IPS-18c (cell line): Measurements from ENCODE around the gene KCNMB4.

Experiments used
- H3K4me3 ChIP-seq: 2 replicates; pipeline ENCODE4 v1.7.0; 2013; ENCODE audit warnings: low read depth, mild to moderate bottlenecking, low read length, moderate library complexity; ENCODE audit not compliant: insufficient read depth
- H3K9me3 ChIP-seq: one replicate; pipeline ENCODE4 v1.6.1; 2013; ENCODE audit warnings: mild to moderate bottlenecking, low read length, moderate library complexity; ENCODE audit not compliant: control insufficient read depth, insufficient read depth

KCNMB4 gene

DNA sequence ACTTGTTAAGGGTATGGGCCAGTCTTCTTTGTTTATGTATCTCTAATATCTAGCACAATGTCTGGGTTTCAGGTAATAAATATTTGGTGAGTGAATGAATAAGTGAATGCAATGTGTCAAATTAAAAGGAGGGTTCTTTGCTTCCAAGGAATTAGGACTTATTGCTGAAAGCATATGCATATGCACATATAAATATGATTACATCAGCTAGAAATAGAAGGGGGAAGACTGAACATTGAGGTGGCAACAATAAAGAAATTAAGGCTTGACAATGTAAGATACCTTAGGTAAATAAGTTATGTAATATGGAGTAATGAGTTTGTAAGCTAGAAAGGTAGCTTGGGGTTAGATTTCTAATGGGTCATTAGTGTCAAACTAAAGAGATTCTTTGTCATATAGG is 37.7 kb downstream of the KCNMB4 start:
- Histone ChIP-seq H3K9me3 (no peaks in the 10 kb centered on the region), H3K4me3 (no peak overlapping the region)

DNA sequence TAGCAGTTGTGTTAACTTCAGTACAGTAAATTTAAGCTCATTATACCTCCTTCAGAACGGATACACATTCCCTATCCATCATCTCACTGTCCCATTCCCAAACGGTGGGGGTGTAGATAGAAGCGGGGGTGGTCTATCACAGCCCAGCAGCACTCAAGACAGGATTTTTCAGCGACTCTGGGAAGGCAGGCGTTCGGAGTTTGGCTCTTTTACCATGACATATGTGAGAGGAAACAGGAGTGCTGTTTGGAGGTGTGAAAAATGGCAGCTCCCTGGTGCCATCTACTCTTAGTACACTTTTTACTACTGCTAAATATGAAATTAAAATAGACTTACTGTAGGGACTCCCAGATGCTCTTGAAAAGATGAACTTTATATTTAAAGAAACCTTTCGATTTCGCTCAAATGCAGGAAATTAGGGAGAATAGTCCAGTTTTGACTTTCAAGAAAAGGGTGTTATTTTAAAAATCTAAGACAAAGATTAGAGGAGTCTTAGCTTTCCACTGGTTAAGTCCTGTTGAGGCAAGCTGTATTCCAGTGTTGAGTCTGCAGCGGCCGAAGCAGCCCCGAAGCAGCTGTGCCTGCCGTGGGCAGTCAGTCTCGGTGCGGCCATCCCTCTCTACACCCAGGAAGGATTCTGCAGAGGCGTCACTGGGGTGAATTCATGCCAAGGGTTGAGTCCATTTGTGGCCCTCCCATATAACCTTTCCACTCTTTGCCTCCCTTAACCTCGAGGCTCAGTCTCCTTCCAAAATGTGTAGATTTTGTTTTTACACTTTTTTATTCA is 42.1 kb downstream of the KCNMB4 start:
- Histone ChIP-seq H3K9me3 (no peaks in the 10 kb centered on the region), H3K4me3 (no peak overlapping the region)

GRCh38 chr12:70415987-70416386 is 49.9 kb downstream of the KCNMB4 start:
- Histone ChIP-seq H3K9me3 (no peaks in the 10 kb centered on the region), H3K4me3 (no peak overlapping the region)

DNA sequence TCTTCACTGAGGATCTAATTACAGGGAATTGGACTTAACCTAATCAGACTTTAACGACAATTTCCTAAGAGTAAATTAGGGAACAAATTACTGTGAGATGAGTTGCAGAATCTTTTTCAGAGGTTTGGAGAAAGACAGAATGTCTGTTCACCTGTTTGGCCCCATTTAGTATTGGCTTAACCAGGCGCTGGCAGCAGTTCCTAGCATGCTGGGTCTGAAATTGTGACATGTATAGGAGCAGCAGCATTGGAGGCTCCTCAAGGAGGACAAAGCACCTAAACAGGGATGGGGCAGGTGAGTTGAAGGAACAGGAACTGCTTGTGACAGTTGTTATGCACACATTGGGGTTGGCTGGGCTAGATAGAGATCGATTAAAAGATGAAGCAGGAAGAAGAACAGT is 51.0 kb downstream of the KCNMB4 start:
- Histone ChIP-seq H3K4me3 (no peak overlapping the region), H3K9me3 (no peaks in the 10 kb centered on the region)

DNA sequence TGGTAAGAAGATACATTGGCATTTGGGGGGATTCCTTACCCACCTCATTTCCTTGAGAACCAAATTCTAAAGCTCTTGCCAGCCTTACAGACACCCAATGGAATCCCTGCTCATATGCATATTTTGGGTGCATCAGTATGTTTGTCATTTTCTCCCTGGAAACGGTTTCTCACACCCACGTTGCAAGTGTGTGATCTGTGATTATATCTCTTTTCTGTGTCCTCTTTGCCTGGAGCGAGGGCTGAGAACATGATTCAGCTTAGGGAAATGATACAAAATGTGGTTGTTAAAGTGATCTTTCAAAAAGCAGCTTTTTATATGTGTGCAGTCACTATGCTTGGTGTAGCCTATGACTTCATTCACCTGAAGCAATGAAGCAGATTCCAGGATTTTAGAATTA is 52.0 kb downstream of the KCNMB4 start:
- no peak overlapping the region for H3K4me3 ChIP-seq
- no peaks in the 10 kb centered on the region for H3K9me3 ChIP-seq

GRCh38 chr12:70422631-70423030 is 56.5 kb downstream of the KCNMB4 start:
- no peaks in the 10 kb centered on the region for H3K9me3 ChIP-seq

GRCh38 chr12:70426620-70427019 is 60.5 kb downstream of the KCNMB4 start:
- no peak overlapping the region for H3K4me3 ChIP-seq
- H3K9me3 ChIP-seq = no peaks in the 10 kb centered on the region

More at GRCh38 chr12:70422631-70423030, 56.5 kb downstream of the KCNMB4 start:
- no peak overlapping the region for H3K4me3 ChIP-seq

- no peak overlapping the region for H3K4me3 ChIP-seq
- no peaks in the 10 kb centered on the region for H3K9me3 ChIP-seq
Observed at GRCh38 chr12:70427611-70428010, 61.5 kb downstream of the KCNMB4 start.

- H3K4me3 ChIP-seq = no peak overlapping the region
- peaks cover 4% of the 10 kb centered on the region for H3K9me3 ChIP-seq
Observed at GRCh38 chr12:70430400-70430799, 64.3 kb downstream of the KCNMB4 start.

GRCh38 chr12:70436836-70437235 is 70.7 kb downstream of the KCNMB4 start:
- H3K4me3 ChIP-seq = no peak overlapping the region
- peaks cover 4% of the 10 kb centered on the region for H3K9me3 ChIP-seq

- H3K9me3 ChIP-seq = no peaks in the 10 kb centered on the region
- no peak overlapping the region for H3K4me3 ChIP-seq
Observed at GRCh38 chr12:70443062-70443673, 77.1 kb downstream of the KCNMB4 start.

GRCh38 chr12:70444903-70445302 is 78.8 kb downstream of the KCNMB4 start:
- no peak overlapping the region for H3K4me3 ChIP-seq
- H3K9me3 ChIP-seq = peaks cover 4% of the 10 kb centered on the region

DNA sequence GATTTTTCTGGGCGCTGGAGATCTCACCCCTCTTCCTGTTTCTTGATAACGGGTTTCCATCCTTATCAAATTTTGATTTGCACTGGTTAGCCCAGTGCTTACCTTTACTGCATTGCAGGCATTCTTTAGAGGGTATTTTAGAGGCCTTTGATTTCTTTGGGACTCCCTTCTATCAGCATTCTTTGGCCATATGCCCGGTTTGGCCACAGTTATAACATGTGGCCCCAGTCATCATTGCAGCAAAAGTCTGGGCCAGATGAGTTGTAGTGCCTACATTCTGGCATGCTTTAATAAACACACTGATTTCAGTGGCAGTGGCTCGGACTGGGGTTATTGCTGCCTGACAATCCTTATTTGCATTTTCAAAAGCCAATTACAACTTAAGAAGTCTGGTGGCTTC is 82.3 kb downstream of the KCNMB4 start:
- peaks cover 13% of the 10 kb centered on the region for H3K9me3 ChIP-seq
- no peak overlapping the region; the same call in 1 of the 2 replicates for H3K4me3 ChIP-seq

DNA sequence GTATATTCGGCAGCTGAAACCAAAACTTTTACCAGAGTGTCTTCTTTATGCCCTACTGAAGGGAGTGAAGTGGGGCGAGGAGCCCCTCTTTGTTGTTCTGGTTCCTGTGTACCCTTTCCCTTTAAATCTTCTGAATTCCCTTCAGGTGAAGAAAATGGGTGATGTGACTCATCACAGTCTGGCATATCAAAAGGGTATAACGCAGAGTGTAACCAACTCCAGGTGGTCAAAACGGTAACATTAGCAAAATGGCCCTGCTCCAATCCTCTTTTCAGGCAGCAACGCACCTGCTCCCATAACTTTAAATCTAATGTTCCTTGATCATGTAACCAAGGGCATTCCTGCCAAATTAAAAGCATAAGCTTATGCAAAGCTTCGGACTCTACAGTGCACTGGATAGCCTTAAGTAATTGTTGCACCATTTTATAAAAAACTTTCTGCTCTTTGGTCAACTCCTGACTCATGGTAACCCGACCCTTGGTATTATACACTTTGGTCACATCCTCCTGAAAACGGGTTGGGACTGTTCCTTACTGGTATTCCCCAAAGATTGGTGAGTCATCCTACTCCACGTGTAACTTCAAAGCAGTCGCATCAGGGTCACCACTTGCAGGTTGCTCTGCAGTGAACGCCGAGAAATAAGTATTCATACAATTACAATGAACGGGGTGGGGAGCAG is 83.1 kb downstream of the KCNMB4 start:
- Histone ChIP-seq H3K9me3 (peaks cover 13% of the 10 kb centered on the region), H3K4me3 (no peak overlapping the region)

DNA sequence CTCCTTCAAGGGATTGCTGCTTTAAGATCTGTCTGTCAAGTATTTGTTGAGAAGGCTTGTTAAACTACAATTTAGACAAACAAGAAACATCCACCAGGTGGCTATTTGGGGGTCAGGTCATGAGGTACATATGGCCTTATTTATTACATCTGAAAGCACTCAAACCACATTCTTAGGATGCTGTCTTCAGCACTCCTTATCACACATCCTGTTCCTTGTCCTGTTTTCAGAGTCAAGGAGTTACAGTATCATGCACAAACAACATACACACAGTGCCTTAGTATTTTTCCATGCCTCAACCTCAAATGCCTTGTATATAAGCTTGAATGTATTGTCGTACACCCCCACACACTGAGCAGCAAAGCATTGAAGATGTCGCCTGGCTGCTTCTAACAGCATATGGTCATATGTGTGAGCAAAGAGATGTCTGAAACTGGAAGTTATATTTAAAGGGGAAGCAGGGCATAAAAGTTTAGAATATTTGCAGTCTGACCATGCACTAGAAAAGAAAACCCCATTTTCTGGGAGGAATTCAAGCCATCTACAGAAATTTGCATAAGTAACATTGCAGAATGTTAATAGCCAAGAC is 83.8 kb downstream of the KCNMB4 start:
- peaks cover 13% of the 10 kb centered on the region for H3K9me3 ChIP-seq

DNA sequence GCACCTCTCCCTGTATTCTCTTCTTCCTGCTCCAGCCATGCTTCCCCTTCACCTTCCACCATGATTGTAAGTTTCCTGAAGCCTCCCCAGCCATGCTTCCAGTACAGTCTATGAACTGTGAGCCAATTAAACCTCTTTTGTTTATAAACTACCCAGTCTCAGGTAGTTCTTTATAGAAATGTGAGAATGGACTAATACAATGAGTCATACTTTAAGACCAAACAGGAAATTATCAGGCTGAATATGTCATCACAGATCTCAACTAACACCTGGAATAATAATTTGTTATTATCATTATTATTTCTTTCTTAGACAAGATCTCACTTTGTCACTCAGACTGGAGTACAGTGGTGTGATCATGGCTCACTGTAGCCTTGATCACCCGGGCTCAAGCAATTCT is 85.4 kb downstream of the KCNMB4 start:
- Histone ChIP-seq H3K4me3 (no peak overlapping the region), H3K9me3 (peaks cover 13% of the 10 kb centered on the region)

More for the DNA sequence above, 83.8 kb downstream of the KCNMB4 start:
- no peak overlapping the region; the same call in 1 of the 2 replicates for H3K4me3 ChIP-seq

GRCh38 chr12:70456953-70457352 is 90.9 kb downstream of the KCNMB4 start:
- Histone ChIP-seq H3K4me3 (no peak overlapping the region), H3K9me3 (peaks cover 2% of the 10 kb centered on the region)

GRCh38 chr12:70459786-70460185 is 93.7 kb downstream of the KCNMB4 start:
- H3K9me3 ChIP-seq = peaks cover 4% of the 10 kb centered on the region

More at GRCh38 chr12:70459786-70460185, 93.7 kb downstream of the KCNMB4 start:
- no peak overlapping the region for H3K4me3 ChIP-seq
